ENCODE results near the gene TOR2A.

The TOR2A gene

DNA sequence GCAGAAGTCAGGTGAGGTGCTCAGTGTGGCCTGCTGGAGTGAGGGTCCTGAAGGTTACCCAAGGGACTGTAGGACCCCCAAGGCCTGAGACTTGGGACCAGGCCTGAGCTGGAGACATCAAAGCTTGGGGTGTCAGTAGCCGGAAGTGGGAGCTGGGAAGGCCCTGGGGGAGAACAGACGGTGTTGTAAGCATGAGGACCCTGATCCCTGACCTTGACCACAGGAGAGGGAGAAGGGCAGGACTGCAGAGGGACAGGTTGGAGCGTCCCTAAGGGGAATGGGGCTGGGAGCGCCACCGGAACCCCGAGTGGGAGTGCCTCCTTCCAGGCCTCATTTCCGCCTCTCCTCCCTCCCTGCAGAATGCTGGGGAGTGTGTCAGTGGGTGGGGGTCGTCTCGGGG is 18.7 kb downstream of the TOR2A start:
- no peak for DNase-seq

GRCh38 chr9:127715470-127716337 is 19.4 kb downstream of the TOR2A start, which contains the start of the genes PTRH1 and TTC16:
Gene PTRH1, minus strand, starts transcription at chr9:127715663. Its CDS starts 24 bp downstream, at chr9:127715639.
Gene TTC16, plus strand, starts transcription at chr9:127716079. Its CDS starts 67 bp downstream, at chr9:127716146.
- peak; percentile 99 for DNase-seq

DNA sequence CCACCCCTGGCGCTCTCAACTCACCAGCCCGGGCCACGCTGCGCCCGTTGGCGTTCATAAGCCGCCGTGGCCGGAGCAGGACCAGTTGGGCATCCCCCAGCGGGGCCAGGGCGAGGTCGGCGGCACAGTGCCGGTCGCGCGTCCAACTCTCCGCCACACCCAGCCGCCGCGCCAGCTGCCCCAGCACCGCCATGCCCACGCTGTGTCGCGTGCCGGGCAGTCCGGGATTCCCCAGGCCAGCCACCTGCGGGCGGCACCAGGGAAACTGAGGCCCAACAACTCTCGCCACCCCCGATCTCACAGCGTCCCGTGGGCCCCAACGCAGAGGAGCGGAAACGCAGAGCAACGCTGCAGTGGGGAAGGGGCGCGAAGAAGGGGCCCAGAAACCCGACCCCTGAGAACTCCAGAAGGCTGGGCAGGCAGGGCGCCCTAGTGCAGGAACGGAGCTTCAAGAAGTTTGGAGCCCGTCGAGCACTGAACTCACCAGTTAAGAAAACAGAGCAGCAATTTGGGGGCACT is 20.1 kb downstream of the TOR2A start:
- no peak for DNase-seq

- no peak for DNase-seq
Measured at GRCh38 chr9:127714020-127714750, 20.9 kb downstream of the TOR2A start.

- DNase-seq = no peak
Measured at GRCh38 chr9:127712867-127713266, 22.2 kb downstream of the TOR2A start.

GRCh38 chr9:127712371-127712770 is 22.7 kb downstream of the TOR2A start:
- no peak for DNase-seq

DNA sequence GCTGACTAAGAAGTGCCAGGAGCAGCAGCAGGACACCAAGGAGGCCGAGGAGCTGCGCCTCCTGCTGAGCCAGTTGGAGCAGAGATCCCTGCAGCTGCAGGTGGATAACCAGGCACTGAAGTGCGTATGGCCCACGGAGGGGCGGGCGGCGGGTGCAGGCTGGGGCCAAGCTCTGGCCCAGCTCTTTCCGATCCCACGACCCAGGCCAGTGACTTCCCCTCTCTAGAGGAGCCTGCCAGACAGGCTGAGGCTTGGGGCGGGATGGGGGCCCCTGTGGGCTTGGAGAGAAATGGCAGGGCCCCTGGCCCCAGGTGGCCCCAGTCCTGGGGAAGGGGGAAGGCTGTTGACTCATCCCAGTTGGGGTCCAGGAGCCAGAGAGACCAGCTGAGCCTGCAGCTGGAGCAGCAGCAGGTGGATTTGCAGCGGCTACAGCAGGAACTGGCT is 23.2 kb downstream of the TOR2A start:
- no peak for DNase-seq

- DNase-seq = peak; percentile 40
Measured at GRCh38 chr9:127711226-127711701, 23.8 kb downstream of the TOR2A start.

- DNase-seq = no peak
Measured at GRCh38 chr9:127710204-127710783, 24.8 kb downstream of the TOR2A start.

- no peak for DNase-seq
Measured at GRCh38 chr9:127708952-127709587, 26.0 kb downstream of the TOR2A start.

GRCh38 chr9:127707766-127708165 is 27.3 kb downstream of the TOR2A start:
- DNase-seq = no peak

GRCh38 chr9:127706836-127707241 is 28.3 kb downstream of the TOR2A start, which contains the start of gene CFAP157:
Gene CFAP157, plus strand, starts transcription at chr9:127706988. Its CDS starts 44 bp downstream, at chr9:127707032.
- peak; percentile 43 for DNase-seq

GRCh38 chr9:127705577-127706379 is 29.3 kb downstream of the TOR2A start:
- DNase-seq = peak; percentile 51

DNA sequence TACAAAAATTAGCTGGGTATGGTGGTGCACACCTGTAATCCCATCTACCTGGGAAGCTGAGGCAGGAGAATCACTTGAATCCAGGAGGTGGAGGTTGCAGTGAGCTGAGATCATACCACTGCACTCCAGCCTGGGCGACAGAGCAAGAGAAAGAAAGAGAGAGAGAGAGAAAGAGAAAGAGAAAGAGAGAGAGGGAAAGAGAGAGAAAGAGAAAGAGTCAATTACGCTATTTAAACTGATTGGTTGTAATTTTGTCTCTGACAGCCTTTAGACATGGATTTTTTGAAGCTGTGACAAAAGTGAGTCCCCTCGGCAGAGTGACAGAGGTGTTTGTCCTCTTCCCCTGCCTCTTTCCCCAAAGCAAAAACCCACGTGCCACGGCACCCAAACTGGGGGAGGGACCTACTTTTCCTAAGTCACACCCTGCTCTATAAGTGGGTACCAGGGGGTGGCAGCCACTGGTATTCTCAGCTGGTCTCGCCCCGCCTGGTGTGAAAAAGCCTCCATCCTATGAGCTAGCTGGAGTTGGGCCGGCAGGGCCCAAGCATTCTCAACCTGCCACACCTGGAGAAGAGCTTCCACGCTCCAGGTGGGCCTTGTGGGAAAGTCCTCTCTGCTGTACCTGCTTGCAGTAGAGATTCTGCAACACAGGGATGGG is 31.7 kb downstream of the TOR2A start:
- DNase-seq = no peak

GRCh38 chr9:127700594-127701255 is 34.4 kb downstream of the TOR2A start:
- DNase-seq = no peak

GRCh38 chr9:127700140-127700539 is 35.0 kb downstream of the TOR2A start:
- DNase-seq = no peak

GRCh38 chr9:127698985-127699670 is 36.0 kb downstream of the TOR2A start:
- peak; percentile 94 for DNase-seq

GRCh38 chr9:127698386-127698785 is 36.7 kb downstream of the TOR2A start:
- no peak for DNase-seq

DNA sequence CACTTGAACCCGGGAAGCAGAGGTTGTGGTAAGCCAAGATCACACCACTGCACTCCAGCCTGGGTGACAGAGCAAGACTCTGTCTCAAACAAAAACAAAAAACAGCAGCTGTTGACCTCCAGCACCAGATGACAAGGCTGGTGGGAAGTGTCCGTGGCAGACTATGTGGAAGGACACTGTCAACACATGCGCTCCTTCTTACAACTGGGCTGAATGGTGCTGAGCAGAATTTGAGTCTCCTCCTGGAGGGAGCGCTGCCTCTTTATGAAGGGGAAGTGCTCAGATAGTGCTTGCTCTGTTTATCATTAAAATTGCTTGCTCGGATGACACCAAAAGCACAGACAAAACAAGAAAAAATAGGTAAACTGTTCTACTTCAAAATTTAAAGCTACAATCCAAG is 37.5 kb downstream of the TOR2A start:
- no peak for DNase-seq

All from retina (tissue), 1 donor.